HG02763 (cell line): Measurements from ENCODE around the gene TNS4.
"Not testable (repeated sequence)": the region's sequence is repeated elsewhere in the genome, so short reads cannot be mapped to it uniquely, and the experiment has no call there.

Source experiments
- ATAC-seq: cut with Tn5 transposase; IDR thresholded peaks from one replicate; pipeline ENCODE4 v1.9.1; 2021; ENCODE audit warnings: mild to moderate bottlenecking, moderate library complexity; ENCODE audit not compliant: unreplicated experiment

Gene TNS4, protein sequence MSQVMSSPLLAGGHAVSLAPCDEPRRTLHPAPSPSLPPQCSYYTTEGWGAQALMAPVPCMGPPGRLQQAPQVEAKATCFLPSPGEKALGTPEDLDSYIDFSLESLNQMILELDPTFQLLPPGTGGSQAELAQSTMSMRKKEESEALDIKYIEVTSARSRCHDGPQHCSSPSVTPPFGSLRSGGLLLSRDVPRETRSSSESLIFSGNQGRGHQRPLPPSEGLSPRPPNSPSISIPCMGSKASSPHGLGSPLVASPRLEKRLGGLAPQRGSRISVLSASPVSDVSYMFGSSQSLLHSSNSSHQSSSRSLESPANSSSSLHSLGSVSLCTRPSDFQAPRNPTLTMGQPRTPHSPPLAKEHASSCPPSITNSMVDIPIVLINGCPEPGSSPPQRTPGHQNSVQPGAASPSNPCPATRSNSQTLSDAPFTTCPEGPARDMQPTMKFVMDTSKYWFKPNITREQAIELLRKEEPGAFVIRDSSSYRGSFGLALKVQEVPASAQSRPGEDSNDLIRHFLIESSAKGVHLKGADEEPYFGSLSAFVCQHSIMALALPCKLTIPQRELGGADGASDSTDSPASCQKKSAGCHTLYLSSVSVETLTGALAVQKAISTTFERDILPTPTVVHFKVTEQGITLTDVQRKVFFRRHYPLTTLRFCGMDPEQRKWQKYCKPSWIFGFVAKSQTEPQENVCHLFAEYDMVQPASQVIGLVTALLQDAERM

DNA sequence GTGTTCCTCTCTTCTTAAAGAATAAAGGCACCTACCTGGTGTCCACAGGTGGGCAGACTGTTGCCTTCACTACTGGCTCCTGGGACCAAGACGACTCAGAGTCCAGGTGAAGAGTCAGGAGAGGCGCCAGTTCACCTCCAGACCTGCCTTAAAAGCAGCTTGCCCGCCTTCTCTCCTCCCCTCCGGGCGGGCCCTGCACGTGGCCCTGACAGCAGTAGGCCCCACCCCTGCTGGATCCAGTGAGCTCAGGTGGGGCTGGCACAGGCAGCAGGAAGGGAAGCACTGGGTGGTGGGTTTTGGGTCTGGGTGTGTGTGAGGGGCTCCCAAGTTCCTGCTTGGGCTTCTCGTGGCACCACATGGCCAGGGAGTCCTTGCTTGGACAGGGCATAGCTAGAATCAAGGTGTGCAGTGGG, at the start of gene TNS4:
Gene TNS4 (minus strand): TSS at position 125 of the 413 bp plus-strand sequence. CDS start 5,198 bp downstream, outside the sequence.
- ATAC-seq: no peak

DNA sequence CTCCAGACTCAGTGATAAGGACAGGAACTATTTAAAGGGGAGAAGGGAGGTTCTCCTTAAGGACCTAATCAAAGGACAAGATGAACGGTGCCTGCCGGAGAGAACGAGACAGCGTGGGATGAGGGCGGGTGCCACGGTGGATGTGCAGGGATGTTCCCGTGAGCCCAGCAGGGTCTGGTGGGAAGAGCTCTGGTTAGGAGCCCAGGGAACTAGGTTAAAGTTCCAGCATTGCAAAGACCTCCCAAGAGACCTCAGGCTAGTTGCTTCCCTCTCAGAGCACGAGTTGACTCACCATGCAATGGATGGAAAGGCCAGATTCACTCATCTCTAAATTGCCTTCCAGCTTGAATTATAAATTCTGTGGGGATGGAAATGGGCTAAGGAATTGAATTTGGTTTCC, 49.2 kb upstream of the TNS4 start:
- no peak for ATAC-seq

DNA sequence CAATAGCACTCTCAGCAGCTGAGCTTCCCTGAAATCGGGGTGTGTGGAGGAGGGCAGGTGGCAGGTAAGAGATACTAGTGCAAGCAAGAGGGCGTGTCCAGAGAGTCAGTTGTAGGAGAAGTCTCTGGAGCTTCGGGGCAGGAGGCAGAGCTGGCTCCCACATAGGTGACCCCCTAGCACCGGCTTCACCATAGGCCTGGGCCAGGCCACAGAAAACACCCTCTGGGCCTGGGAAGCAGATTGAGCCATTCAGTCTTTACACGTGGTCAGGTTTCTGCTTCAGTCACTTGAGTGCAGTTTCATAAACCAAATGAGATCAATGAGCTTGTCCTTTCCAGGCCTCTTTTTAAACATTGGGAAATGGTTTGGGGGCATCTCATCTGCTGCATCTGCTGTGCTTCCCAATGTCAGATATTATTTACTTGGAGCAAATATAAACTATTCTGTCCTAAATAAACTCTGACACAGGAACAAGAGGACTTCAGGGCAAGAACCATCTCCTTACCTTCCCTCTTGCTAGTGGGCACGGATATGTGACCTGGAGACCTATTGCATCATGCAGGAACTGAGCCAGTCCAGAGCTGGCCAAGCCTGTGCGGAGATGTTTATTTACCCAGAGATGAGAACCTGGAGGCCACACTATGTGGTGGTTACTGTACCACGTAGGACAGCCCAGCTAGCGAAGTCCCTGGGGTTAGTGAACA, 47.7 kb upstream of the TNS4 start:
- ATAC-seq: no peak

DNA sequence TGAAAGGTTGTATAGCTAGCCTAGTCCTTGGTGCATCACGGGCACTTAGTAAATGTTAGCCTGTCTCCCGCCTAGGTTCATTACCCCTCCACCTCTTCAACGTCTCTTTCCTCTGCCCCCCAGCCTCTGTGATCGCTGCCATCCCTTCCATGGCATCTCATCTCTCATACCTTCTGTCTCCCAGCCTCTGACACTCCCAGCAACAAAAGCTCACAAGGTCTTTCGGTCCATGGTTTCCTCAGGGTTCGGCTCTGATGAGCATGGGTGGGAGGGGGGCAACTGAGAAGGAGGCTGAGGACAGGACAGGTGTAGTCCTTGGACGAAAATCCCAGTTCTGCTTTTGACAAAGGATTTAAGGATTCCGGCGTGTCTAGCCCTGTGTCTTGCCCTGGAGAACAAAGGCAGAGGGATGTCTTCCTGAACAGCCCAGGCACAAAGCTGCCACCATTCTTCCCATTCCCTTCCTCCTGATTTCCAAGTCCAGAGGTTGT, 47.1 kb upstream of the TNS4 start:
- ATAC-seq: no peak

DNA sequence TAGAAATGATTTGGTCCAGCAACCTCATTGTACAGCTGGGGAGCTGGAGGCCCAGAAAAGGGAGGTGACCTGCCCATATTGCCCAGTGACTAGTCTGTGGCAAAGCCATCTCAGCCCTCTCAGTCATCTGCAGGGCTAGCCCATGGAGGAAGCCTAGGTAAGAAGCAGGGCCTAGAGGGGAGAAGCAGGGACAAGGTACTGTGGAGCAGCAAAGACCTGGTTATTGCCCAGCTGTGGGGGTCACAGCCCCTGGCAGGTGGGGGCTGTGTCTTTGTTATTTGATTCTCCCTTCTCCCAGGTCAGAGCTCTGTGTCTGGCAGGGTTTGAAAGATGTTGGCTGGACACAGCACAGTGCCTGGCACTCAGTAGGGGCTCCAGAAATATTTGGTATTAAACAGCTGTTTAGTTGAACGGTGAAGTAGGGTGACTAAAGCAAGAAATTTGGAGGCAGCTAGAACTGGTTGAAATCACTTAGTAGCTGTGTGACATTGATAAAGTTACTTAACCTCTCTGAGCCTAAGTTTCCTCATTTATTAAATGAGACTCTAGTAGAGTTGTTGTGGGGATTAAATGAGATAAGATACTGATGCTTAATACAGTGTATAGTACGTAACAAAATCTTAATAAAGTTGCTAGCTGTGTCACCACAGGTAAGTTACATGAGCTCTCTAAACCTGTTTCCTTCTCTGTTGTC, 46.5 kb upstream of the TNS4 start:
- no peak for ATAC-seq

DNA sequence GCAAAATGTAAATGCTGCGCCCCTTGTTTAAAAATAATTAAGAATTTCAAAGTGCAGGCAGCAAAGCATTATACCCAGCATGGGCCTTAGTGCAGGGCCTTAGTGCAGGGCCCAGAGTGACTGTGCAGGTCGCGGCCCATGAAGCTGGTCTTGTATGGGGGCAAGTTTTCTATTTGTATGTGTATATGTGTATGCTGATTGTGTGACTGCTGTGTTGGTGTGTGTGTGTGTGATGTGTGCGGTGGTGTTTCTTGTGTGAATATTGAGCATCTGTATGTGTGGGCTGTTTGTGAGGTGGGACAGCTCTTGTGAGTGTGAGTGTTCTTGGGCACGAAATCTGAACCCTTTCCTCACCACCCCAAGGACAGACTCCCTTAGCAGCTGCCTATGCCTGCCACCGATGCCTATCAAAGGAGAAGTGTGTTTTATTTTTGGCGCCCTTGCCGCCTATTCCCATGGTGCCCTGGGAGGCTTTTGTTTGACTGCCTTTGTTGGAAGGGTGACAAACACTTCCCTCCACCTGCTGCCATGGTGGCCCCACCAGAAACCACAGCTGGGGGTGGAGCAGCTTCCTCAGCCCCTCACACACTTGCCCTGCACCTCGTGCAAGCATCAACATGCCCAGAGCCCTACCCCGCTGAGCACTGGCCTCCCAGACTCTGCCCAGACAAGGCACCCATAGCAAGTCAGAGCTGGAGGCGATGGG, 45.8 kb upstream of the TNS4 start:
- no peak for ATAC-seq

DNA sequence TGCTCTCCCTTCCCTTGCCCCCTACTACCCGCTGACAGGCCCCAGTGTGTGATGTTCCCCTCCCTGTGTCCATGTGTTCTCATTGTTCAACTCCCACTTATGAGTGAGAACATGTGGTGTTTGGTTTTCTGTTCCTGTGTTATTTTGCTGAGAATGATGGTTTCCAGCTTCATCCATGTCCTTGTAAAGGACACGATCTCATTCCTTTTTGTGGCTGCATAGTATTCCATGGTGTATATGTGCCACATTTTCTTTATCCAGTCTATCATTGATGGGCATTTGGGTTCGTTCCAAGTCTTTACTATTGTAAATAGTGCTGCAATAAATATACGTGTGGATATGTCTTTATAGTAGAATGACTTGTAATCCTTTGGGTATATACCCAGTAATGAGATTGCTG, 45.1 kb upstream of the TNS4 start:
- ATAC-seq: not testable (repeated sequence)

DNA sequence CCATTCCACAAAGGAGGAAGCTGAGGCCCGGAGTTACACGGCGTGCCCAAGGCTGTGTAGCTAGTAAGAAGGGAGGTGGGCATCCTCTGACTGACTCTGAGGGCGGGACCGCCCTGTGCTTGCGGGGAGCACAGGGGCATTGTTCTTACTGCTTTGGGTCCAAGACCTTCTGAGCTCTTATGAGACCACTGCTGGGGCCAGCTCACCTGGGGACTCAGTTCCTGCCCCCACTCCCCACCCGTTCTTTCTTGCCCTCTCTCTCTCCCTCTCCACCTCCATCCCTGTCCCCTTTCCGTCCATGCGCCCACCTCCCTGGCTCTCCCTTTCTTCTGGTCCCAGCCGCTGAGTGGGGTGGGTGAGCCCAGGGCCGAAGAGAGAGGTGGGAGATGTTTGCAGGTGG, 44.2 kb upstream of the TNS4 start:
- no peak for ATAC-seq

DNA sequence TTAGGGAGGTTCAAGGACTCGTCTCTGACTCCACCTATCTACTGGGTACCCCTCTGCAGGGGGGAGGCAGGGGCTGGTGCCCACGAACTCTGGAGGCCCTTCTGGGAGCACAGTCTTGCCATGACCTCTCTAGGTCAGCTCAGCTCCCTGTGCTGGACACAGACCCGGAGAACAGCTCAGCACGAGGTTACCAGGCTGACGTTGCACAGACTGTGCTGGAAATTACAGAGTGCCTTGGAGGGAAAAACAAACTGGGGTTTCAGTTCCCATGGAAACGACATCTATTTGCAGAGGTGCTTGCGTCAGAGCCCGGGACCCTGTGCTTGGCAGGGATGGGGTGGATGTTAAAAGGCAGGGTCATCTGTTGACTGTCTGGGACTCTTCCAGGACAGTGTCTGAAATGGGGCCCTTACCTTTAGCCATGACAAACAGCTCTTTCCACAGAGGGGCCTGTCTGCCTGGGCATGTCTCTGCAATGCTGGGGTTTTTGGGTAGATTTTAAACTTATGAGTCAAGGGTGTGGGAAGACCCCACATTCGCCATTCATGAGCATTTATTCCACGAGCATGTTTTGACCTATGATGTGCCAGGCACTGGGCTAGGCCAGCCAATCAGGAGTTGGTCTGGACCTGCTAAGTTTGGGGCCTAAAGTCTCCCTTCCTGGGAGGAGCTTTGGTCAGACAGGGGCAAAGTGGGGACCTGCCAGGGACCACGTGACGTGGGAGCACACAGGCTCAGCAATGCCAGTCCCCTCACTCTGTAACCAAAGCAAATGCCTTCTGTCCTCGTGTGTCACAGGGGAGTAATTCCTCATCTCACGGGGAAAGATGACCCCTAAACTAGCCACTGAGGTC, 41.4 kb upstream of the TNS4 start:
- peak; percentile 30 for ATAC-seq

DNA sequence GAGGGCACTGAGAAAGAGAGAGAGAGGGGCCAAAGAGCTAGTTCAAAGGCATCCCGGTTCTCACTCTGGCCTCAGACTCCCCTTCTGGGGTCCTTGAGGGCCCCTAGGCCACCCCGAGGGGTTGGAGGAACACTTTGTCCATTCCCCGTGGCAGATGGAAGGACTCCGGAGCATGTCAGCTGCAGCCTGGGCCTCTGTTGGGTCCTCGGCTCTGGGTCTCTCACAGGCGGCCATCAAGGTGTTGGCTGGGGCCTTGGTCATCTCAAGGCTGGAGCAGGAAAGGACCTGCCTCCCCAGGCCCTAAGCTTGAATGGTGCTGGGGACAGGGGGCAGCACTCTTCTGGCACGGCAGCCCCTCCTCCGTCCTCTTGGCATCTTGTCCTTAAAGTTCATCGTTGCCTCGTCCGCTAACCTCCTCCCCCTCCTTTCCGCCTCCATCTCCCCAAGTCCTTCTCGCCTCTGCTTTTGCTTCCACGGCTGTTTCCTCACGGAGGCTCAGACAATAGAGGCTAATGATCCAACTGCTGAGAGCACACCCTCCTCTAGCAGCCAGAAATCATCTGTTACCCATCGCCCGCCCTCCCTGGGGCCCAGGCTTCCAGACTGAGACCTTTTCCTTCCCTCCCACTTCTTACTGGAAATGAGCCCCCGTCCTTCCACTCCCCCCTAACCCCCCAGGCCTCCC, 40.6 kb upstream of the TNS4 start:
- ATAC-seq: no peak

DNA sequence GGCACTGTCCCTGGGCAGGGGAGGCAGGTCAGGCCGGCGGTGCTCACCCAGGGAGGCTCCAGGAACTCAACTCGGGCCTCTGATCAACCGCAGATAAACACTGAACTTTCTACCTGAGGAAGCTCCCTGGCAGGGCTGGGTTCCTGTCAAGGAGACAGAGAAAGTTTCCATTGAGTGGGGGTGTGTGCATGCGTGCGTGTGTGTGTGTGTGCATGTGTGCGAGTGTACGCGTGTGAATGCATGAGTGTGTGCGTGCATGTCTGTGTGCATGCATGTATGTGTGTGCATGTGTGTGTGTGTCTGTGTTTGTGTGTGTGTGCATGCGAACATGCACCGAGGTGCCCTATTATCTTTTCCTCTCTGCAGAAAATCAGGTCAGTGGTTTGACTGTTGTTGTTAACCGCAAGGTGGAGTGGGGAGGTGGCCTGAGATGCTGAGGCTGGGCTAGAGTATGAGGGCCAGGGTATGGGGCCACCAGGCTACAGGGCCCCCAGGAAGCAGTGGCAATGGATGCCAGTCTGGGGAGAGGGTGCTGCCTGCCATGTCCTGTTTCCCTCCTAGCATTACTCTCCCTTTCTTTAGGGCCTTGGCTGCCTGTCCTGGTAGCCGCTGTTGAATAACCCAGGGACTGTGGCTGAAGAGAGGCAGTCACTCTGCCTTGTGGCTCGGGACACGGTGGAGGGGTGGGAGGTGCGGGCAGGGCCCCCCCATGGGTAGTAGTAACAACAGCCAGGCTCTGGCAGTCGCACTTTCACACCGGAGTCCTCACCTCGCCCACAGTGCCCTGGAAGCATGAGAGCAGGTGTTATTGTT, 39.8 kb upstream of the TNS4 start:
- no peak for ATAC-seq

DNA sequence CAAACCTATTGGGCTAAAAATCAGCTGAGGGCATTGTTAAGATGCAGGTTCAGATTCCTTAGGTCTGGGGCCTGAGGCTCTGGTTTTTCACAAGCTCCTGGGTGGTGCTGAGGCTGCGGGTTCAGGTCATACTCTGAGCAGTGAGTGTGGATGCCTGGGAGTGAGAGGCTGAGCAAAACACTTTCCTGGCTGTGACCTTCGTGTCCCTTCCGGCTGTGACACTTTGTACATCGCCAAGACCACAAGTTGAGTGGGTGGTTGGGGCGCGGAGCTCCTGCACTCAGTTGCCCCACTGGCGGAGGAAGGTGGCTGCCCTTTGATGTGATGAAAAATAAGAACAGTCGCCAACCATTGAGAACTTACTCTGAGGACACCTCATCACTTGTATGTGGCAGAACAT, 39.0 kb upstream of the TNS4 start:
- ATAC-seq: no peak

DNA sequence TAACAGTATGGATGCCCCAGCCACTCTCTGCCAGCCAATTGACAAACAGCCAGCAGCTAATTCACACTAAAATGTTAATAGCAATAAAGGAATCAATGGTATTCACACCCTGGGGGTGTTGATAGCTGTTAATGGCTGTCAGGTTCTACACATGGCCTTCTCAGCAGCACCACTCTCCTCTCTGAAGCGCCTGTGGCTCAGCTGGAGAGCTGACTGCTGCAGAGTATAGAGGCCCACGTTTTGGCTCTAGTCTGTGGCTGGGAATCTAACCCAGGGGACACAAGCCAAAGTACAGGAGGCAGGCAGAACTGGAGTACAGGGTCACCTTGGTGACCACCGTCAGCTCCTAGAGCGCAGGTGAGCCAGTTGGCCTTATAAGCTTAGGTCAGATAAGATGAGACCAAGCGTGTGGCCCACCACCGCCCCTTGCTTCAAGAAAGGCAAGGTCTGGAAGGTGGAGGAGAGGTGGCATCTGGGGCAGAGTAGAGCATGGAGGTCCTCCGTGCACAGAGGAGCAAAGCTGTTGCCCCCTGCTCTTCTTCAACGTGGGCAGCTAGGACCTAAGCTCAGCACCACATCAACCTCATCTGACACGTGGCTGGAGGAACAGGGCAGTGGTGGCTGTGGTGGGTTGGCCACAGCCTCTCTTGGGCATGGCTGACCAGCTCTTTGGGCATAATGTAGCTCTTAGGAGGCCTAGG, 38.4 kb upstream of the TNS4 start:
- ATAC-seq: no peak

DNA sequence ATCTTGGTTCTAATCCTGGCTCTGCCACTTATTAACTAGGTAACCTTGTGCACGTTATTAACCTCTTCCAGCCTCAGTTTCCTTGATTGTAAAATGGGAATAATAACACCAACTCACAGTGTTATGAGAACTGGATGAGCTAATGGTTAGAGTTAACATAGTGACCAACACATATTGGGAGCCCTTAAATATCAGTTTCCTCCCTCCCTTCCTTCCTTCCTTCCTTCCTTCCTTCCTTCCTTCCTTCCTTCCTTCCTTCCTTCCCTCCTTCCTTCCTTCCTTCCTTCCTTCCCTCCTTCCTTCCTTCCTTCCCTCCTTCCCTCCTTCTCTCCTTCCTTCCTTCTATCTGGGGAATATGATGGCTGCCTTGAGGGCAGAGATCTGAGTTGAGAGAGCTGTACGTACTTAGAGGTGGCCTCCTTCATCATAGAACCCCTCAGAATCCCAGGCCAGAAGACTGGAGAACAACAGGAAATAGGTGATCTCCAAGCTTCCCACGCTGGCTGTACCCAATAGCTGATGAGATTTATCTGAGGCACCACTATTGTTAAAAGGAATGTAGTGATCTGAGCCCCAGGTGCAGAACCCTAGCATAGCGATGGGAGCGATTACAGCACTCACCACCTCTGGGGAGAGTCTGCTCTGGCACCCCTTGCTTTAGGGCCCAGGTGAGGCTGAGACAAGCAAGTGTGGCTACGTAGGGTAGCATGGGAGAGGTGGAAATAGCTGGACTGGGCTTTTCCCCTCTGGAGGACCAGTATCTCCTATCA, 37.7 kb upstream of the TNS4 start:
- no peak for ATAC-seq

DNA sequence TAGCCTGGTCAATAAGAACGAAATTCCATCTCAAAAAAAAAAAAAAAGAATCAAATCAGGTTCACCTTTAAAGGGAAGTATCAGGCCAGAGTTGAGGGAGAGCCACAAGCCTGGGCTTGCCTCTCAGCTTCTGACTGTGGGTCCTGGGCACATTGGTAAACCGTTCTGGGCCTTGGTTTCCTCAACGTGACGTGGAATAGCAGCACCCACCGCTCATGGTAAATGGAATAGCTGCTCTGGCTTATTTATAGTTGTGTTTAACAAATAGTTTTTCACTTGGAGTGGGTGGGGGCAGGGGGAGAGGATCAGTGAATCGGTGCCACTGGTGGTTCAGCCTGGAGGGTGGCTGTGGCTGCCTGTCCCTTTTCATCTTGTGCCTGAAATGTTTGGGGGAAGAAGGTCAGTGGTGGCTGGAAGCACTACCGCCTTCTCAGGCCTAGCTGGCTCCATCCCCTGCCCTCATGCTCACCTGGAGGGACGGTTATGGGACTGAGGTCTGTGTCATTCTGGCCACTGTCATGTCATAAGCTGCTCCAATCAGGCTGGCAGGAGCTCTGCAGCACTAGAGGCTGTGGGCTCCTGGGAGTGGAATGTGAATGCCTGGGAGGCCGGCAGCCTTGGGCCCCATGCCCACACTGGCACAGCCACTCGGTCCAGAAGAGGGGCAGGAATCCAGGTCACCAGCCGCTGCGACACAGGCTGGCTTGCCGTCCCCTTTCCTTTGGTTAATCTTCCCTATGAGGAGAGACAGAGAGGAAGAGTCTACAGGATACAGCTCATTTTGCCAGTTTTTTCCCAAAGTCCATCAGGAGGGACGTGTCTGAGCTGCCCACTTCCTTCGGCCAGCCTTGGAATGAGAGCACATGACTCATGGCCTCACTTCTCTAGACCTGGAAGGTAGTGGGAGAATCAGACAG, 36.9 kb upstream of the TNS4 start:
- ATAC-seq: no peak
